Small intestine (tissue), 7 donors: ENCODE results near the gene KBTBD6. TPM values are rescaled to one million over a fixed set of nuclear protein-coding genes. Genes with fewer than 3 reads are reported as not detected.
A peak's percentile ranks its signal among the peaks of the same experiment; 100 is the strongest.
"Not testable (repeated sequence)": the region's sequence is repeated elsewhere in the genome, so short reads cannot be mapped to it uniquely, and the experiment has no call there.

ENCODE experiments used
- DNase-seq, 2 donors: peaks; one replicate each; pipeline versions ENCODE4 v3.0.0 to v3.0.0-alpha.2; 2013
- FAIRE-seq: peaks from 2 replicates; lab custom pipeline; 2012; peaks lifted over from hg19 to GRCh38; lab: Jason Lieb, UNC
- H3K27ac ChIP-seq, 3 donors: one replicate each; pipeline ENCODE4 v1.5.1; 2013; ENCODE audit warnings: low read length in 2 of 3, mild to moderate bottlenecking in 2 of 3, control low read depth in 1 of 3, inconsistent platforms in 1 of 3, low read depth in 1 of 3, moderate library complexity in 1 of 3
- H3K27me3 ChIP-seq, 3 donors: one replicate each; pipeline ENCODE4 v1.6.1; 2013; ENCODE audit warnings: low read length in 3 of 3, inconsistent platforms in 1 of 3; ENCODE audit not compliant: control insufficient read depth in 3 of 3, insufficient read depth in 3 of 3
- H3K36me3 ChIP-seq, 3 donors: one replicate each; pipeline ENCODE4 v1.6.1; 2013; ENCODE audit warnings: low read length in 3 of 3, inconsistent platforms in 1 of 3, low read depth in 1 of 3, mild to moderate bottlenecking in 1 of 3, moderate library complexity in 1 of 3; ENCODE audit not compliant: control insufficient read depth in 3 of 3, insufficient read depth in 2 of 3
- H3K4me1 ChIP-seq, 3 donors: one replicate each; pipeline ENCODE4 v1.6.1; 2013; ENCODE audit warnings: low read length in 2 of 3, inconsistent platforms in 1 of 3, low read depth in 1 of 3, mild to moderate bottlenecking in 1 of 3, moderate library complexity in 1 of 3; ENCODE audit not compliant: control insufficient read depth in 3 of 3, insufficient read depth in 2 of 3
- H3K4me3 ChIP-seq, 3 donors: one replicate each; pipeline ENCODE4 v1.5.1; 2013; ENCODE audit warnings: low read length in 3 of 3, control low read depth in 1 of 3, inconsistent platforms in 1 of 3, low read depth in 1 of 3, mild to moderate bottlenecking in 1 of 3, moderate library complexity in 1 of 3
- H3K9me3 ChIP-seq, 2 donors: one replicate each; pipeline ENCODE4 v1.6.1; 2013; ENCODE audit warnings: low read depth in 1 of 2, low read length in 1 of 2; ENCODE audit not compliant: control insufficient read depth in 2 of 2, insufficient read depth in 1 of 2
- WGBS, 3 donors: extraction: QIAGEN DNeasy Blood & Tissue Kit; methylation state at CpG; one replicate each; pipeline ENCODE4 v1.1.7; 2013; 5-methylcytosine and 5-hydroxymethylcytosine counted together
- polyA plus RNA-seq, 4 donors: library from polyadenylated mRNA; stranded (reverse) in 3 of 4; unstranded in 1 of 4; fragments of 200-250 nt in 3 of 4; fragments of 120-200 nt in 1 of 4; gene quantifications; one replicate each; pipeline versions ENCODE4 v1.2.1 to v1.2.3, GENCODE V29; 2013
- donor health status: healthy with polysubstance abuse.
- donor health status: control.
- donor health status: control.
- donor health status: Bipolar disorder and iron deficiency.
- donor health status: healthy.

Gene KBTBD6
- polyA plus RNA-seq, 4 donors: 0.81 to 9.1 (median 2.1) TPM

GRCh38 chr13:41144576-41144975 is 12.0 kb upstream of the KBTBD6 start:
- Histone ChIP-seq H3K36me3 (no peaks in the 10 kb centered on the region), H3K27me3 (no peaks in the 10 kb centered on the region), H3K4me3 (no peak overlapping the region), H3K27ac (no peak overlapping the region), H3K9me3 (peaks cover 4 to 23% of the 10 kb centered on the region in 2 donors), H3K4me1 (no peaks in the 10 kb centered on the region)
- WGBS, 3 donors: 74 to 88% (median 76%) methylated on average over 2 of the region's 2 CpGs
- FAIRE-seq (no peak), DNase-seq (no peak)

GRCh38 chr13:41139296-41139966 is 6.8 kb upstream of the KBTBD6 start:
- DNase-seq (no peak), FAIRE-seq (peak; percentile 41)
- H3K36me3 ChIP-seq: no peaks in the 10 kb centered on the region
- no peak overlapping the region for H3K27ac ChIP-seq
- no peak overlapping the region for H3K4me3 ChIP-seq
- no peaks in the 10 kb centered on the region for H3K4me1 ChIP-seq
- no peaks in the 10 kb centered on the region for H3K9me3 ChIP-seq
- 65 to 76% (median 69%) methylated on average over 3 of the region's 3 CpGs for WGBS, 3 donors
- H3K27me3 ChIP-seq: no peaks in the 10 kb centered on the region

- Histone ChIP-seq H3K27me3 (no peaks in the 10 kb centered on the region), H3K36me3 (no peaks in the 10 kb centered on the region), H3K4me3 (no peak overlapping the region), H3K4me1 (no peaks in the 10 kb centered on the region), H3K27ac (no peak overlapping the region), H3K9me3 (no peaks in the 10 kb centered on the region)
- DNase-seq: no peak
- 95 to 100% (median 97%) methylated on average over 2 of the region's 2 CpGs for WGBS, 3 donors
- FAIRE-seq: no peak
These were observed 5.3 kb upstream of the KBTBD6 start for GRCh38 chr13:41137951-41138350.

- WGBS, 3 donors: 69 to 77% (median 72%) methylated on average over 3 of the region's 3 CpGs
- H3K27me3 ChIP-seq: no peaks in the 10 kb centered on the region
- no peaks in the 10 kb centered on the region for H3K36me3 ChIP-seq
- H3K4me3 ChIP-seq: no peak overlapping the region
- H3K4me1 ChIP-seq: no peaks in the 10 kb centered on the region
- no peak overlapping the region for H3K27ac ChIP-seq
- DNase-seq: no peak
- H3K9me3 ChIP-seq: no peaks in the 10 kb centered on the region
- FAIRE-seq: no peak
These were observed 4.6 kb upstream of the KBTBD6 start for GRCh38 chr13:41137241-41137640.

GRCh38 chr13:41136396-41137031 is 3.9 kb upstream of the KBTBD6 start:
- FAIRE-seq (no peak), DNase-seq (no peak)
- 90 to 91% (median 91%) methylated on average over 9 of the region's 9 CpGs for WGBS, 3 donors
- Histone ChIP-seq H3K27ac (no peak overlapping the region), H3K27me3 (no peaks in the 10 kb centered on the region), H3K4me3 (no peak overlapping the region), H3K4me1 (peaks cover 0 to 3% (median 3%) of the 10 kb centered on the region in 3 donors), H3K9me3 (no peaks in the 10 kb centered on the region), H3K36me3 (no peaks in the 10 kb centered on the region)

- Histone ChIP-seq H3K4me1 (peaks cover 3 to 8% (median 3%) of the 10 kb centered on the region in 3 donors), H3K36me3 (no peaks in the 10 kb centered on the region), H3K27ac (no peak overlapping the region), H3K27me3 (no peaks in the 10 kb centered on the region), H3K9me3 (no peaks in the 10 kb centered on the region), H3K4me3 (no peak overlapping the region)
- DNase-seq (no peak), FAIRE-seq (no peak)
- 95% methylated on average over 6 of the region's 6 CpGs for WGBS, 3 donors
These were observed 1.3 kb upstream of the KBTBD6 start for GRCh38 chr13:41133951-41134350.

- H3K27me3 ChIP-seq, H3K36me3 ChIP-seq, DNase-seq, H3K9me3 ChIP-seq, FAIRE-seq: not testable (repeated sequence)
- WGBS, 3 donors: 22 to 30% (median 28%) methylated on average over 47 to 48 of the region's 48 CpGs
- Histone ChIP-seq H3K4me3 (peak overlapping the region; percentile 38 to 88 (median 66)), H3K4me1 (peaks cover 3 to 12% (median 3%) of the 10 kb centered on the region in 3 donors), H3K27ac (peak overlapping the region; percentile 39 to 74 (median 65))
These were observed 716 bp downstream of the KBTBD6 start for GRCh38 chr13:41131660-41132511.

GRCh38 chr13:41131189-41131588 is 1.4 kb downstream of the KBTBD6 start:
- H3K4me3 ChIP-seq, H3K27ac ChIP-seq, FAIRE-seq, H3K27me3 ChIP-seq, H3K9me3 ChIP-seq, H3K36me3 ChIP-seq, DNase-seq: not testable (repeated sequence)
- WGBS, 3 donors: 88 to 93% (median 91%) methylated on average over 4 of the region's 4 CpGs
- peaks cover 3 to 12% (median 3%) of the 10 kb centered on the region in 3 donors for H3K4me1 ChIP-seq
